GM23338 (cell line): ENCODE data around the gene GYS2.

Experiments
- CREB1 ChIP-seq: fragments of 250-450 bp; sonication (Bioruptor Pico); IDR thresholded peaks from 2 replicates; pipeline ENCODE4 v1.5.0; 2020; ENCODE audit warnings: low read depth, mild to moderate bottlenecking, moderate library complexity
- EZH2 ChIP-seq: fragments of 200-600 bp; sonication (generic); IDR thresholded peaks from one replicate; pipeline ENCODE4 v1.8.0; 2017; ENCODE audit warnings: antibody characterized with exemption, mild to moderate bottlenecking, low read depth; ENCODE audit not compliant: unreplicated experiment
- EZH2phosphoT487 ChIP-seq: fragments of 200-600 bp; sonication (generic); IDR thresholded peaks from one replicate; pipeline ENCODE4 v1.8.1; 2018; ENCODE audit warnings: antibody characterized with exemption; ENCODE audit not compliant: unreplicated experiment
- JUNB ChIP-seq: IDR thresholded peaks from one replicate; pipeline ENCODE4 v1.6.1; 2016; ENCODE audit warnings: antibody characterized with exemption; ENCODE audit not compliant: unreplicated experiment
- NANOG ChIP-seq: IDR thresholded peaks from 2 replicates; pipeline ENCODE4 v1.6.1; 2016; ENCODE audit warnings: antibody characterized with exemption, borderline replicate concordance
- POLR2AphosphoS5 ChIP-seq: IDR thresholded peaks from 2 replicates; pipeline ENCODE4 v1.6.1; 2016; ENCODE audit warnings: antibody characterized with exemption, low read depth
- TF ChIP-seq, protein P1 (sequence below), 2 experiments: fragments of 200-600 bp in 1 of 2; sonication (generic) in 1 of 2; conservative IDR thresholded peaks; 2 replicates each; pipeline versions ENCODE4 v1.5.1 to v1.6.1; 2016 to 2017; ENCODE audit warnings: antibody characterized with exemption in 2 of 2, low read depth in 2 of 2, mild to moderate bottlenecking in 2 of 2, moderate library complexity in 1 of 2
- TF ChIP-seq, protein P2 (sequence below): IDR thresholded peaks from one replicate; pipeline ENCODE4 v1.6.1; 2018; ENCODE audit warnings: antibody characterized with exemption; ENCODE audit not compliant: unreplicated experiment
- TF ChIP-seq, protein P3 (sequence below): IDR thresholded peaks from 2 replicates; pipeline ENCODE4 v1.6.1; 2016; ENCODE audit warnings: antibody characterized with exemption

DNA sequence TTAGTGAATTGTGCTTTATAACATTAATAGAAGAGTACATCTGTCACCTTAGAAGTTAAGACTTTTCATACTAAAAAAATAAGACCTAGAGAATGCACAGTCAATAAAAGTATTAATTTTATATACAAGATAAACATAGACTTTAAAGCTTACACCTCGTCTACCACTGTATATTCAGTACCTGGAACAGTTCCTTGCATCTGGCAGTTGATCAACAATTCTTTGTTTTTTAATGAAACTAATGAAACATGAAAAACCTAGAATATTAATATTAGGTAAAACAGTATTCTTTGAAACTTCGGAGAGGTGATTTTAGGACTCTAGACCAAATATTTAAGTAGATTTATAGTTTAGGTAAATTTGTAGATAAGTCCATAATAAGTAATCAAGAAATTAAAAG is 98.8 kb downstream of the GYS2 start:
- TF ChIP-seq, protein P1, sequence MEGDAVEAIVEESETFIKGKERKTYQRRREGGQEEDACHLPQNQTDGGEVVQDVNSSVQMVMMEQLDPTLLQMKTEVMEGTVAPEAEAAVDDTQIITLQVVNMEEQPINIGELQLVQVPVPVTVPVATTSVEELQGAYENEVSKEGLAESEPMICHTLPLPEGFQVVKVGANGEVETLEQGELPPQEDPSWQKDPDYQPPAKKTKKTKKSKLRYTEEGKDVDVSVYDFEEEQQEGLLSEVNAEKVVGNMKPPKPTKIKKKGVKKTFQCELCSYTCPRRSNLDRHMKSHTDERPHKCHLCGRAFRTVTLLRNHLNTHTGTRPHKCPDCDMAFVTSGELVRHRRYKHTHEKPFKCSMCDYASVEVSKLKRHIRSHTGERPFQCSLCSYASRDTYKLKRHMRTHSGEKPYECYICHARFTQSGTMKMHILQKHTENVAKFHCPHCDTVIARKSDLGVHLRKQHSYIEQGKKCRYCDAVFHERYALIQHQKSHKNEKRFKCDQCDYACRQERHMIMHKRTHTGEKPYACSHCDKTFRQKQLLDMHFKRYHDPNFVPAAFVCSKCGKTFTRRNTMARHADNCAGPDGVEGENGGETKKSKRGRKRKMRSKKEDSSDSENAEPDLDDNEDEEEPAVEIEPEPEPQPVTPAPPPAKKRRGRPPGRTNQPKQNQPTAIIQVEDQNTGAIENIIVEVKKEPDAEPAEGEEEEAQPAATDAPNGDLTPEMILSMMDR (conservative IDR thresholded peaks at IDR 0.05; ENCODE audit: low read depth in 2 of 2), result no peak
- TF ChIP-seq POLR2AphosphoS5 (no peak), CREB1 (no peak), EZH2 (no peak), JUNB (no peak), EZH2phosphoT487 (no peak), NANOG (no peak)
- TF ChIP-seq, protein P2, sequence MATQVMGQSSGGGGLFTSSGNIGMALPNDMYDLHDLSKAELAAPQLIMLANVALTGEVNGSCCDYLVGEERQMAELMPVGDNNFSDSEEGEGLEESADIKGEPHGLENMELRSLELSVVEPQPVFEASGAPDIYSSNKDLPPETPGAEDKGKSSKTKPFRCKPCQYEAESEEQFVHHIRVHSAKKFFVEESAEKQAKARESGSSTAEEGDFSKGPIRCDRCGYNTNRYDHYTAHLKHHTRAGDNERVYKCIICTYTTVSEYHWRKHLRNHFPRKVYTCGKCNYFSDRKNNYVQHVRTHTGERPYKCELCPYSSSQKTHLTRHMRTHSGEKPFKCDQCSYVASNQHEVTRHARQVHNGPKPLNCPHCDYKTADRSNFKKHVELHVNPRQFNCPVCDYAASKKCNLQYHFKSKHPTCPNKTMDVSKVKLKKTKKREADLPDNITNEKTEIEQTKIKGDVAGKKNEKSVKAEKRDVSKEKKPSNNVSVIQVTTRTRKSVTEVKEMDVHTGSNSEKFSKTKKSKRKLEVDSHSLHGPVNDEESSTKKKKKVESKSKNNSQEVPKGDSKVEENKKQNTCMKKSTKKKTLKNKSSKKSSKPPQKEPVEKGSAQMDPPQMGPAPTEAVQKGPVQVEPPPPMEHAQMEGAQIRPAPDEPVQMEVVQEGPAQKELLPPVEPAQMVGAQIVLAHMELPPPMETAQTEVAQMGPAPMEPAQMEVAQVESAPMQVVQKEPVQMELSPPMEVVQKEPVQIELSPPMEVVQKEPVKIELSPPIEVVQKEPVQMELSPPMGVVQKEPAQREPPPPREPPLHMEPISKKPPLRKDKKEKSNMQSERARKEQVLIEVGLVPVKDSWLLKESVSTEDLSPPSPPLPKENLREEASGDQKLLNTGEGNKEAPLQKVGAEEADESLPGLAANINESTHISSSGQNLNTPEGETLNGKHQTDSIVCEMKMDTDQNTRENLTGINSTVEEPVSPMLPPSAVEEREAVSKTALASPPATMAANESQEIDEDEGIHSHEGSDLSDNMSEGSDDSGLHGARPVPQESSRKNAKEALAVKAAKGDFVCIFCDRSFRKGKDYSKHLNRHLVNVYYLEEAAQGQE, result no peak
- TF ChIP-seq, protein P3, sequence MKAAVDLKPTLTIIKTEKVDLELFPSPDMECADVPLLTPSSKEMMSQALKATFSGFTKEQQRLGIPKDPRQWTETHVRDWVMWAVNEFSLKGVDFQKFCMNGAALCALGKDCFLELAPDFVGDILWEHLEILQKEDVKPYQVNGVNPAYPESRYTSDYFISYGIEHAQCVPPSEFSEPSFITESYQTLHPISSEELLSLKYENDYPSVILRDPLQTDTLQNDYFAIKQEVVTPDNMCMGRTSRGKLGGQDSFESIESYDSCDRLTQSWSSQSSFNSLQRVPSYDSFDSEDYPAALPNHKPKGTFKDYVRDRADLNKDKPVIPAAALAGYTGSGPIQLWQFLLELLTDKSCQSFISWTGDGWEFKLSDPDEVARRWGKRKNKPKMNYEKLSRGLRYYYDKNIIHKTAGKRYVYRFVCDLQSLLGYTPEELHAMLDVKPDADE, result no peak
